ENCODE results near the gene RASGRF2.

The RASGRF2 gene

GRCh38 chr5:80986382-80986781 lies 26.2 kb downstream of the RASGRF2 start:
- DNase-seq = no peak

- DNase-seq = no peak
Observed at GRCh38 chr5:80987078-80987766, 27.1 kb downstream of the RASGRF2 start.

- DNase-seq = no peak
Observed at GRCh38 chr5:80988419-80988935, 28.3 kb downstream of the RASGRF2 start.

GRCh38 chr5:80989883-80990282 lies 29.7 kb downstream of the RASGRF2 start:
- DNase-seq = no peak

GRCh38 chr5:80990527-80990926 lies 30.4 kb downstream of the RASGRF2 start:
- DNase-seq = no peak

GRCh38 chr5:80990971-80991370 lies 30.8 kb downstream of the RASGRF2 start:
- no peak for DNase-seq

- no peak for DNase-seq
Observed at GRCh38 chr5:80995908-80996307, 35.7 kb downstream of the RASGRF2 start.

- DNase-seq = peak; percentile 46 to 50
Observed at GRCh38 chr5:80998590-80998979, 38.4 kb downstream of the RASGRF2 start.

GRCh38 chr5:81003811-81004386 lies 43.7 kb downstream of the RASGRF2 start:
- no peak for DNase-seq

GRCh38 chr5:81005708-81006107 lies 45.5 kb downstream of the RASGRF2 start:
- no peak for DNase-seq

- no peak for DNase-seq
Observed at GRCh38 chr5:81006231-81006630, 46.1 kb downstream of the RASGRF2 start.

GRCh38 chr5:81006947-81007636 lies 46.9 kb downstream of the RASGRF2 start:
- DNase-seq = peak; percentile 28 to 59

GRCh38 chr5:81007637-81008027 lies 47.5 kb downstream of the RASGRF2 start:
- DNase-seq = no peak

- no peak for DNase-seq
Observed at GRCh38 chr5:81010336-81011169, 50.4 kb downstream of the RASGRF2 start.

- DNase-seq = peak in 1 of 2 donors; percentile 22
Observed at GRCh38 chr5:81014348-81014747, 54.2 kb downstream of the RASGRF2 start.

- no peak for DNase-seq
Observed at GRCh38 chr5:81016116-81016515, 56.0 kb downstream of the RASGRF2 start.

- no peak for DNase-seq
Observed at GRCh38 chr5:81017320-81017719, 57.2 kb downstream of the RASGRF2 start.

- peak in 1 of 2 donors; percentile 33 for DNase-seq
Observed at GRCh38 chr5:81018608-81019007, 58.4 kb downstream of the RASGRF2 start.

GRCh38 chr5:81019748-81020147 lies 59.6 kb downstream of the RASGRF2 start:
- DNase-seq = no peak

- no peak for DNase-seq
Observed at GRCh38 chr5:81020478-81021167, 60.5 kb downstream of the RASGRF2 start.

- no peak for DNase-seq
Observed at GRCh38 chr5:81021486-81021885, 61.3 kb downstream of the RASGRF2 start.

GRCh38 chr5:81021951-81022687 lies 62.0 kb downstream of the RASGRF2 start:
- no peak for DNase-seq
